ENCODE results near the gene RECQL5.

DNA sequence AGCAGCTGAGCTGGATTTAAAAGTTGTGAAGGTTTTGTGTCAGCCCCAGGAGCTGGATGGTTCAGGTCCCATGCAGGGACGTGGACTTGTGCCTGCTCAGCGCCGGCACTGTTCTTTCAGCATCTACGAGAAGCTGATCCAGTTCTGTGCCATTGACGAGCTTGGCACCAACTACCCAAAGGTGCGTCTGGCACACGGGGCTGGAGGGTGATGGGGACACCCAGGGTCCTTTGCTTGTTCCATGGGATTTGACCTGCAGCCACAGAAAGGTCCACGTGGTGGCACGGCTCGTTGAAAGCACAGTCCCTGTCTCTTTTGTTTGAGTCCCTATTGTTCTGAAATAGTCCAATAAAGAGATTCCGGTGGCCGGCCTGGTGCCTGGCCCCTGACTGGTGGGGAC is 36.2 kb upstream of the RECQL5 start:
- no peak for TF ChIP-seq HDGF (IDR thresholded peaks at IDR 0.05; ENCODE audit: borderline replicate concordance)
- TF ChIP-seq ZNF384 (IDR thresholded peaks at IDR 0.05) = no peak
- TF ChIP-seq SUZ12 (IDR thresholded peaks at IDR 0.05) = no peak
- no peak for TF ChIP-seq ELF4 (IDR thresholded peaks at IDR 0.05)
- no peak for TF ChIP-seq TARDBP (IDR thresholded peaks at IDR 0.05)
- no peak for TF ChIP-seq BHLHE40 (IDR thresholded peaks at IDR 0.05; ENCODE audit: borderline replicate concordance)
- TF ChIP-seq NFRKB (IDR thresholded peaks at IDR 0.05) = no peak
- no peak for TF ChIP-seq SP1 (IDR thresholded peaks at IDR 0.05)
- no peak for TF ChIP-seq PKNOX1 (IDR thresholded peaks at IDR 0.05)
- TF ChIP-seq L3MBTL2 (conservative IDR thresholded peaks at IDR 0.05) = no peak

All from HEK293T (cell line).